NCI-H526 treated with DMSO at 0.1 percent for 48 hours (cell line): Measurements from ENCODE around the gene OASL.
"Not testable (repeated sequence)": the region's sequence is repeated elsewhere in the genome, so short reads cannot be mapped to it uniquely, and the experiment has no call there.

Experiments
- DNase-seq: peaks from one replicate; lab custom pipeline; 2025; lab: John Stamatoyannopoulos, UW

Gene OASL

GRCh38 chr12:121038861-121039668 is at the start of gene OASL:
OASL (minus strand) TSS chr12:121039246; CDS start chr12:121038971, 275 bp downstream.
- no peak for DNase-seq

- no peak for DNase-seq
Observed at GRCh38 chr12:121088195-121088585, 49.1 kb upstream of the OASL start.

- DNase-seq: no peak
Observed at GRCh38 chr12:121087467-121088194, 48.6 kb upstream of the OASL start.

GRCh38 chr12:121086781-121087295 is 47.8 kb upstream of the OASL start:
- DNase-seq: no peak

GRCh38 chr12:121085506-121086353 is 46.7 kb upstream of the OASL start:
- DNase-seq: no peak

GRCh38 chr12:121085069-121085468 is 46.0 kb upstream of the OASL start:
- no peak for DNase-seq

- DNase-seq: no peak
Observed at GRCh38 chr12:121084229-121084628, 45.2 kb upstream of the OASL start.

- DNase-seq: no peak
Observed at GRCh38 chr12:121080909-121081308, 41.9 kb upstream of the OASL start.

GRCh38 chr12:121079736-121080272 is 40.8 kb upstream of the OASL start:
- DNase-seq: no peak

- DNase-seq: not testable (repeated sequence)
Observed at GRCh38 chr12:121077440-121077839, 38.4 kb upstream of the OASL start.

GRCh38 chr12:121075911-121076310 is 36.9 kb upstream of the OASL start:
- not testable (repeated sequence) for DNase-seq

GRCh38 chr12:121072147-121072546 is 33.1 kb upstream of the OASL start:
- no peak for DNase-seq

- DNase-seq: no peak
Observed at GRCh38 chr12:121069206-121069605, 30.2 kb upstream of the OASL start.

- no peak for DNase-seq
Observed at GRCh38 chr12:121065345-121065744, 26.3 kb upstream of the OASL start.

- DNase-seq: not testable (repeated sequence)
Observed at GRCh38 chr12:121064586-121064985, 25.5 kb upstream of the OASL start.

GRCh38 chr12:121064116-121064515 is 25.1 kb upstream of the OASL start:
- DNase-seq: no peak

GRCh38 chr12:121062391-121063045 is 23.5 kb upstream of the OASL start:
- no peak for DNase-seq

- peak; percentile 7 for DNase-seq
Observed at GRCh38 chr12:121061831-121062230, 22.8 kb upstream of the OASL start.

- DNase-seq: peak; percentile 21
Observed at GRCh38 chr12:121060149-121061001, 21.3 kb upstream of the OASL start.
